ENCODE results near the gene USF2. TPM values are rescaled to one million over a fixed set of nuclear protein-coding genes. Genes with fewer than 3 reads are reported as not detected.

Gene USF2
- polyA plus RNA-seq, 1 donor from 2014 or later: 107 TPM

- no peak overlapping the region for H2AFZ ChIP-seq (ENCODE audit: low read depth, low read length)
- H3K9me3 ChIP-seq (ENCODE audit: low read length): no peaks in the 10 kb centered on the region
- H3K27ac ChIP-seq (ENCODE audit: low read length): no peak overlapping the region
- H3K4me3 ChIP-seq (ENCODE audit: low read length): no peak overlapping the region
- H3F3A ChIP-seq (ENCODE audit: insufficient read depth, low read length, poor library complexity, severe bottlenecking): no peaks in the 10 kb centered on the region
- no peak for TF ChIP-seq MXI1 (conservative IDR thresholded peaks at IDR 0.05; ENCODE audit: poor library complexity, severe bottlenecking)
- TF ChIP-seq POLR2AphosphoS5 (IDR thresholded peaks at IDR 0.05): no peak
- no peak for TF ChIP-seq RAD21 (conservative IDR thresholded peaks at IDR 0.05)
- no peak for TF ChIP-seq EP300 (conservative IDR thresholded peaks at IDR 0.05; ENCODE audit: poor library complexity, severe bottlenecking)
- no peak for TF ChIP-seq TAF1 (IDR thresholded peaks at IDR 0.05; ENCODE audit: low read depth)
- TF ChIP-seq SMC3 (conservative IDR thresholded peaks at IDR 0.05; ENCODE audit: poor library complexity): no peak
- no peak for TF ChIP-seq CTCF (IDR thresholded peaks at IDR 0.05; ENCODE audit: poor library complexity, severe bottlenecking)
- TF ChIP-seq, protein P1, sequence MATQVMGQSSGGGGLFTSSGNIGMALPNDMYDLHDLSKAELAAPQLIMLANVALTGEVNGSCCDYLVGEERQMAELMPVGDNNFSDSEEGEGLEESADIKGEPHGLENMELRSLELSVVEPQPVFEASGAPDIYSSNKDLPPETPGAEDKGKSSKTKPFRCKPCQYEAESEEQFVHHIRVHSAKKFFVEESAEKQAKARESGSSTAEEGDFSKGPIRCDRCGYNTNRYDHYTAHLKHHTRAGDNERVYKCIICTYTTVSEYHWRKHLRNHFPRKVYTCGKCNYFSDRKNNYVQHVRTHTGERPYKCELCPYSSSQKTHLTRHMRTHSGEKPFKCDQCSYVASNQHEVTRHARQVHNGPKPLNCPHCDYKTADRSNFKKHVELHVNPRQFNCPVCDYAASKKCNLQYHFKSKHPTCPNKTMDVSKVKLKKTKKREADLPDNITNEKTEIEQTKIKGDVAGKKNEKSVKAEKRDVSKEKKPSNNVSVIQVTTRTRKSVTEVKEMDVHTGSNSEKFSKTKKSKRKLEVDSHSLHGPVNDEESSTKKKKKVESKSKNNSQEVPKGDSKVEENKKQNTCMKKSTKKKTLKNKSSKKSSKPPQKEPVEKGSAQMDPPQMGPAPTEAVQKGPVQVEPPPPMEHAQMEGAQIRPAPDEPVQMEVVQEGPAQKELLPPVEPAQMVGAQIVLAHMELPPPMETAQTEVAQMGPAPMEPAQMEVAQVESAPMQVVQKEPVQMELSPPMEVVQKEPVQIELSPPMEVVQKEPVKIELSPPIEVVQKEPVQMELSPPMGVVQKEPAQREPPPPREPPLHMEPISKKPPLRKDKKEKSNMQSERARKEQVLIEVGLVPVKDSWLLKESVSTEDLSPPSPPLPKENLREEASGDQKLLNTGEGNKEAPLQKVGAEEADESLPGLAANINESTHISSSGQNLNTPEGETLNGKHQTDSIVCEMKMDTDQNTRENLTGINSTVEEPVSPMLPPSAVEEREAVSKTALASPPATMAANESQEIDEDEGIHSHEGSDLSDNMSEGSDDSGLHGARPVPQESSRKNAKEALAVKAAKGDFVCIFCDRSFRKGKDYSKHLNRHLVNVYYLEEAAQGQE (IDR thresholded peaks at IDR 0.05; ENCODE audit: borderline replicate concordance): no peak
- no peaks in the 10 kb centered on the region for H3K27me3 ChIP-seq (ENCODE audit: insufficient read depth, low read depth, low read length)
- H3K4me2 ChIP-seq (ENCODE audit: low read length): no peak overlapping the region
- H3K79me2 ChIP-seq (replicated peaks; ENCODE audit: insufficient read depth, low read length): no peaks in the 10 kb centered on the region
- no peaks in the 10 kb centered on the region for H3K36me3 ChIP-seq (ENCODE audit: insufficient read depth, low read length)
- no peak overlapping the region for H3K9ac ChIP-seq (ENCODE audit: low read length)
- no peaks in the 10 kb centered on the region for H4K20me1 ChIP-seq (ENCODE audit: insufficient read depth)
- H3K9me2 ChIP-seq (ENCODE audit: insufficient read depth, low read length): no peaks in the 10 kb centered on the region
Observed at GRCh38 chr19:35318679-35319448, 50.1 kb downstream of the USF2 start.

DNA sequence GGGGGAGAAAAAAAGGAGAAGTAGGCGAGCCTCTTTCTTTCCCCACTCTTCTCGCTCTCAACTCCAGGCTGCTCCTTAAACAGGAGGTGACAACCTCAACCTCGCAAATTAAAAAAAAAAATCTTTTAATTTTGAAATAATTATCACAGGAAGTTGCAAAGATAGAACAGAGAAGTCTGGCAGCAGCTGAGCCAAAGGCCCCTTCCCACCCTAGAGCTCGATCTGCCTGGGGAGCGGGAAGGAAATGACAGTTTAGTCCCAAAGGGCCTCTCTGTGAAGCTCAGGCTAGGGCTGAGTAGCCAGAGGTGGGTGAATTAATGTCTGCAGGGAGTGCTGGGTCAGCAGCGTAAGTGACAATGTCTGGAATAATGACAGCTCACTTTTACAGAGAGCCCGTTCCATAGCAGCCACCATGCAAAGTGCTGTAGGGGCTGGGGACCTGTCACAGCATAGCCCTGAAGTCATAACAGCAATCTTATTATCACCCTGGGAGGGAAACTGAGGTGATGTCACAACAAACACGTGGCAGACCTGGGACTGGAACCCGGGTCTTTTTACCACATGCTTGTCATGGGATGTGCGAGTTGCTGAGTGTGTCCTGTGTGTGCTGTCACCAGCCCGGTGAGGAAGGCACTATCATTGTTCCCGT, 51.4 kb downstream of the USF2 start:
- no peaks in the 10 kb centered on the region for H3K79me2 ChIP-seq (replicated peaks; ENCODE audit: insufficient read depth, low read length)
- no peak overlapping the region for H3K27ac ChIP-seq (ENCODE audit: low read length)
- no peaks in the 10 kb centered on the region for H3K9me2 ChIP-seq (ENCODE audit: insufficient read depth, low read length)
- no peaks in the 10 kb centered on the region for H3F3A ChIP-seq (ENCODE audit: insufficient read depth, low read length, poor library complexity, severe bottlenecking)
- H3K4me3 ChIP-seq (ENCODE audit: low read length): no peak overlapping the region
- H4K20me1 ChIP-seq (ENCODE audit: insufficient read depth): no peaks in the 10 kb centered on the region
- H3K9ac ChIP-seq (ENCODE audit: low read length): no peak overlapping the region
- H3K4me2 ChIP-seq (ENCODE audit: low read length): no peak overlapping the region
- H2AFZ ChIP-seq (ENCODE audit: low read depth, low read length): no peak overlapping the region
- peak; percentile 88 for TF ChIP-seq EP300 (conservative IDR thresholded peaks at IDR 0.05; ENCODE audit: poor library complexity, severe bottlenecking)
- TF ChIP-seq MXI1 (conservative IDR thresholded peaks at IDR 0.05; ENCODE audit: poor library complexity, severe bottlenecking): peak; percentile 21
- no peak for TF ChIP-seq CTCF (IDR thresholded peaks at IDR 0.05; ENCODE audit: poor library complexity, severe bottlenecking)
- no peak for TF ChIP-seq RAD21 (conservative IDR thresholded peaks at IDR 0.05)
- TF ChIP-seq SMC3 (conservative IDR thresholded peaks at IDR 0.05; ENCODE audit: poor library complexity): no peak
- TF ChIP-seq POLR2AphosphoS5 (IDR thresholded peaks at IDR 0.05): peak; percentile 99
- TF ChIP-seq EZH2 (IDR thresholded peaks at IDR 0.05; ENCODE audit: borderline replicate concordance, insufficient read depth, low read length, poor library complexity, severe bottlenecking): no peak
- no peaks in the 10 kb centered on the region for H3K27me3 ChIP-seq (ENCODE audit: insufficient read depth, low read depth, low read length)
- H3K9me3 ChIP-seq (ENCODE audit: low read length): no peaks in the 10 kb centered on the region
- H3K36me3 ChIP-seq (ENCODE audit: insufficient read depth, low read length): no peaks in the 10 kb centered on the region

Measured in neural cell (in vitro differentiated cells).